ENCODE data around the gene YWHAE.

Gene YWHAE

GRCh38 chr17:1347589-1348323 is 52.3 kb downstream of the YWHAE start:
- no peak overlapping the region for H3K27ac ChIP-seq (ENCODE audit: low read length)
- H3K4me3 ChIP-seq (ENCODE audit: low read length): no peak overlapping the region
- peaks cover 82% of the 10 kb centered on the region for H3K36me3 ChIP-seq (ENCODE audit: insufficient read depth, low read depth, low read length)
- no peaks in the 10 kb centered on the region for H3K9me3 ChIP-seq (ENCODE audit: insufficient read depth, low read depth, low read length)
- H3K27me3 ChIP-seq (ENCODE audit: insufficient read depth, low read length): no peaks in the 10 kb centered on the region
- no peak overlapping the region for H3K9ac ChIP-seq (ENCODE audit: low read depth, low read length)
- H3K4me1 ChIP-seq (ENCODE audit: insufficient read depth, low read length): peaks cover 12% of the 10 kb centered on the region

GRCh38 chr17:1344521-1344920 is 55.5 kb downstream of the YWHAE start:
- no peaks in the 10 kb centered on the region for H3K9me3 ChIP-seq (ENCODE audit: insufficient read depth, low read depth, low read length)
- no peak overlapping the region for H3K27ac ChIP-seq (ENCODE audit: low read length)
- peaks cover 54% of the 10 kb centered on the region for H3K36me3 ChIP-seq (ENCODE audit: insufficient read depth, low read depth, low read length)

GRCh38 chr17:1343554-1343953 is 56.5 kb downstream of the YWHAE start:
- no peak overlapping the region for H3K4me3 ChIP-seq (ENCODE audit: low read length)
- H3K9me3 ChIP-seq (ENCODE audit: insufficient read depth, low read depth, low read length): no peaks in the 10 kb centered on the region
- no peak overlapping the region for H3K9ac ChIP-seq (ENCODE audit: low read depth, low read length)
- peaks cover 48% of the 10 kb centered on the region for H3K36me3 ChIP-seq (ENCODE audit: insufficient read depth, low read depth, low read length)
- no peaks in the 10 kb centered on the region for H3K27me3 ChIP-seq (ENCODE audit: insufficient read depth, low read length)
- H3K4me1 ChIP-seq (ENCODE audit: insufficient read depth, low read length): peaks cover 12% of the 10 kb centered on the region
- no peak overlapping the region for H3K27ac ChIP-seq (ENCODE audit: low read length)

More at GRCh38 chr17:1344521-1344920, 55.5 kb downstream of the YWHAE start:
- H3K27me3 ChIP-seq (ENCODE audit: insufficient read depth, low read length): no peaks in the 10 kb centered on the region
- no peak overlapping the region for H3K9ac ChIP-seq (ENCODE audit: low read depth, low read length)
- peaks cover 12% of the 10 kb centered on the region for H3K4me1 ChIP-seq (ENCODE audit: insufficient read depth, low read length)
- H3K4me3 ChIP-seq (ENCODE audit: low read length): no peak overlapping the region

- Histone ChIP-seq H3K4me1 (ENCODE audit: insufficient read depth, low read length) (peaks cover 4% of the 10 kb centered on the region; the same call in 1 of the 2 replicates), H3K9me3 (ENCODE audit: insufficient read depth, low read depth, low read length) (no peaks in the 10 kb centered on the region), H3K9ac (ENCODE audit: low read depth, low read length) (no peak overlapping the region), H3K36me3 (ENCODE audit: insufficient read depth, low read depth, low read length) (peaks cover 21% of the 10 kb centered on the region), H3K4me3 (ENCODE audit: low read length) (no peak overlapping the region), H3K27me3 (ENCODE audit: insufficient read depth, low read length) (no peaks in the 10 kb centered on the region), H3K27ac (ENCODE audit: low read length) (no peak overlapping the region)
Observed at GRCh38 chr17:1340371-1340770, 59.7 kb downstream of the YWHAE start.

- Histone ChIP-seq H3K27ac (ENCODE audit: low read length) (no peak overlapping the region), H3K9ac (ENCODE audit: low read depth, low read length) (no peak overlapping the region), H3K36me3 (ENCODE audit: insufficient read depth, low read depth, low read length) (no peaks in the 10 kb centered on the region), H3K4me1 (ENCODE audit: insufficient read depth, low read length) (no peaks in the 10 kb centered on the region), H3K4me3 (ENCODE audit: low read length) (no peak overlapping the region), H3K9me3 (ENCODE audit: insufficient read depth, low read depth, low read length) (no peaks in the 10 kb centered on the region), H3K27me3 (ENCODE audit: insufficient read depth, low read length) (no peaks in the 10 kb centered on the region)
Observed at GRCh38 chr17:1331708-1332107, 68.3 kb downstream of the YWHAE start.

- Histone ChIP-seq H3K9ac (ENCODE audit: low read depth, low read length) (no peak overlapping the region), H3K4me1 (ENCODE audit: insufficient read depth, low read length) (no peaks in the 10 kb centered on the region), H3K4me3 (ENCODE audit: low read length) (no peak overlapping the region), H3K9me3 (ENCODE audit: insufficient read depth, low read depth, low read length) (no peaks in the 10 kb centered on the region), H3K27me3 (ENCODE audit: insufficient read depth, low read length) (no peaks in the 10 kb centered on the region), H3K27ac (ENCODE audit: low read length) (no peak overlapping the region), H3K36me3 (ENCODE audit: insufficient read depth, low read depth, low read length) (no peaks in the 10 kb centered on the region)
Observed at GRCh38 chr17:1329745-1330343, 70.2 kb downstream of the YWHAE start.

- H3K27ac ChIP-seq (ENCODE audit: low read length): no peak overlapping the region
- H3K9me3 ChIP-seq (ENCODE audit: insufficient read depth, low read depth, low read length): no peaks in the 10 kb centered on the region
- H3K4me1 ChIP-seq (ENCODE audit: insufficient read depth, low read length): no peaks in the 10 kb centered on the region
- H3K27me3 ChIP-seq (ENCODE audit: insufficient read depth, low read length): no peaks in the 10 kb centered on the region
- H3K36me3 ChIP-seq (ENCODE audit: insufficient read depth, low read depth, low read length): no peaks in the 10 kb centered on the region
- no peak overlapping the region for H3K4me3 ChIP-seq (ENCODE audit: low read length)
- no peak overlapping the region for H3K9ac ChIP-seq (ENCODE audit: low read depth, low read length)
Observed at GRCh38 chr17:1328437-1328836, 71.6 kb downstream of the YWHAE start.

- Histone ChIP-seq H3K36me3 (ENCODE audit: insufficient read depth, low read depth, low read length) (no peaks in the 10 kb centered on the region), H3K4me3 (ENCODE audit: low read length) (no peak overlapping the region), H3K27ac (ENCODE audit: low read length) (no peak overlapping the region), H3K9me3 (ENCODE audit: insufficient read depth, low read depth, low read length) (no peaks in the 10 kb centered on the region), H3K9ac (ENCODE audit: low read depth, low read length) (no peak overlapping the region), H3K27me3 (ENCODE audit: insufficient read depth, low read length) (no peaks in the 10 kb centered on the region), H3K4me1 (ENCODE audit: insufficient read depth, low read length) (no peaks in the 10 kb centered on the region)
Observed at GRCh38 chr17:1325766-1326165, 74.3 kb downstream of the YWHAE start.

GRCh38 chr17:1324201-1324771 is 75.7 kb downstream of the YWHAE start:
- Histone ChIP-seq H3K4me1 (ENCODE audit: insufficient read depth, low read length) (no peaks in the 10 kb centered on the region), H3K27ac (ENCODE audit: low read length) (no peak overlapping the region), H3K9ac (ENCODE audit: low read depth, low read length) (no peak overlapping the region), H3K27me3 (ENCODE audit: insufficient read depth, low read length) (no peaks in the 10 kb centered on the region), H3K36me3 (ENCODE audit: insufficient read depth, low read depth, low read length) (no peaks in the 10 kb centered on the region), H3K9me3 (ENCODE audit: insufficient read depth, low read depth, low read length) (no peaks in the 10 kb centered on the region), H3K4me3 (ENCODE audit: low read length) (no peak overlapping the region)

- Histone ChIP-seq H3K4me1 (ENCODE audit: insufficient read depth, low read length) (no peaks in the 10 kb centered on the region), H3K27me3 (ENCODE audit: insufficient read depth, low read length) (no peaks in the 10 kb centered on the region), H3K4me3 (ENCODE audit: low read length) (no peak overlapping the region), H3K9me3 (ENCODE audit: insufficient read depth, low read depth, low read length) (no peaks in the 10 kb centered on the region), H3K27ac (ENCODE audit: low read length) (no peak overlapping the region), H3K9ac (ENCODE audit: low read depth, low read length) (no peak overlapping the region), H3K36me3 (ENCODE audit: insufficient read depth, low read depth, low read length) (no peaks in the 10 kb centered on the region)
Observed at GRCh38 chr17:1323336-1323735, 76.7 kb downstream of the YWHAE start.

GRCh38 chr17:1322480-1322879 is 77.5 kb downstream of the YWHAE start:
- Histone ChIP-seq H3K4me3 (ENCODE audit: low read length) (no peak overlapping the region), H3K9me3 (ENCODE audit: insufficient read depth, low read depth, low read length) (no peaks in the 10 kb centered on the region), H3K9ac (ENCODE audit: low read depth, low read length) (no peak overlapping the region), H3K4me1 (ENCODE audit: insufficient read depth, low read length) (no peaks in the 10 kb centered on the region), H3K27me3 (ENCODE audit: insufficient read depth, low read length) (no peaks in the 10 kb centered on the region), H3K36me3 (ENCODE audit: insufficient read depth, low read depth, low read length) (no peaks in the 10 kb centered on the region), H3K27ac (ENCODE audit: low read length) (no peak overlapping the region)

GRCh38 chr17:1322014-1322428 is 78.0 kb downstream of the YWHAE start:
- H3K9ac ChIP-seq (ENCODE audit: low read depth, low read length): no peak overlapping the region
- no peaks in the 10 kb centered on the region for H3K4me1 ChIP-seq (ENCODE audit: insufficient read depth, low read length)
- no peaks in the 10 kb centered on the region for H3K36me3 ChIP-seq (ENCODE audit: insufficient read depth, low read depth, low read length)
- H3K27me3 ChIP-seq (ENCODE audit: insufficient read depth, low read length): no peaks in the 10 kb centered on the region
- H3K9me3 ChIP-seq (ENCODE audit: insufficient read depth, low read depth, low read length): no peaks in the 10 kb centered on the region
- no peak overlapping the region for H3K27ac ChIP-seq (ENCODE audit: low read length)
- no peak overlapping the region for H3K4me3 ChIP-seq (ENCODE audit: low read length)
